Ectodermal cell (in vitro differentiated cells): ENCODE measurements around the gene SERPINB5.

Source experiments
- H3K27ac ChIP-seq: 2 replicates; pipeline ENCODE4 v1.7.0; 2013; ENCODE audit warnings: mild to moderate bottlenecking, low read depth, low read length; ENCODE audit not compliant: insufficient read depth, poor library complexity, severe bottlenecking
- H3K27me3 ChIP-seq: 2 replicates; pipeline ENCODE4 v1.7.0; 2013; ENCODE audit warnings: mild to moderate bottlenecking, low read length; ENCODE audit not compliant: insufficient read depth, control insufficient read depth, poor library complexity, severe bottlenecking
- H3K36me3 ChIP-seq: one replicate; pipeline ENCODE4 v1.7.0; 2013; ENCODE audit warnings: low read length; ENCODE audit not compliant: control insufficient read depth, insufficient read depth
- H3K4me1 ChIP-seq: one replicate; pipeline ENCODE4 v1.7.0; 2013; ENCODE audit warnings: low read length; ENCODE audit not compliant: control insufficient read depth, insufficient read depth
- H3K4me3 ChIP-seq: 2 replicates; pipeline ENCODE4 v1.7.0; 2013; ENCODE audit warnings: low read depth, low read length, control low read depth; ENCODE audit not compliant: insufficient read depth
- H3K9me3 ChIP-seq: 2 replicates; pipeline ENCODE4 v1.7.0; 2013; ENCODE audit warnings: mild to moderate bottlenecking, low read length, moderate library complexity; ENCODE audit not compliant: control insufficient read depth
- WGBS, 2 experiments: methylation state at CpG; one replicate each; pipeline ENCODE4 v1.1.7; 2013; ENCODE audit warnings: missing lambda C conversion rate in 2 of 2; 5-methylcytosine and 5-hydroxymethylcytosine counted together

Gene SERPINB5

GRCh38 chr18:63464434-63464833 lies 12.3 kb upstream of the SERPINB5 start:
- no peak overlapping the region for H3K27ac ChIP-seq
- no peaks in the 10 kb centered on the region for H3K36me3 ChIP-seq
- no peaks in the 10 kb centered on the region for H3K9me3 ChIP-seq
- WGBS, 2 experiments, result 89 to 96% methylated on average over 2 of the region's 2 CpGs
- no peak overlapping the region for H3K4me3 ChIP-seq
- H3K27me3 ChIP-seq, result no peaks in the 10 kb centered on the region
- H3K4me1 ChIP-seq, result no peaks in the 10 kb centered on the region

- no peak overlapping the region for H3K4me3 ChIP-seq
- H3K27me3 ChIP-seq, result no peaks in the 10 kb centered on the region
- H3K27ac ChIP-seq, result no peak overlapping the region
- H3K36me3 ChIP-seq, result no peaks in the 10 kb centered on the region
- no peaks in the 10 kb centered on the region for H3K4me1 ChIP-seq
- WGBS, 2 experiments, result 85 to 100% methylated on average over 2 of the region's 2 CpGs
- no peaks in the 10 kb centered on the region for H3K9me3 ChIP-seq
Measured at GRCh38 chr18:63465059-63465458, 11.7 kb upstream of the SERPINB5 start.

- Histone ChIP-seq H3K36me3 (no peaks in the 10 kb centered on the region), H3K4me3 (no peak overlapping the region), H3K27me3 (no peaks in the 10 kb centered on the region), H3K4me1 (no peaks in the 10 kb centered on the region), H3K27ac (no peak overlapping the region), H3K9me3 (no peaks in the 10 kb centered on the region)
- 90 to 95% methylated on average over 4 of the region's 4 CpGs for WGBS, 2 experiments
Measured at GRCh38 chr18:63467699-63468098, 9.1 kb upstream of the SERPINB5 start.

- Histone ChIP-seq H3K4me1 (no peaks in the 10 kb centered on the region), H3K27me3 (no peaks in the 10 kb centered on the region), H3K36me3 (no peaks in the 10 kb centered on the region), H3K4me3 (no peak overlapping the region), H3K9me3 (no peaks in the 10 kb centered on the region), H3K27ac (no peak overlapping the region)
- WGBS, 2 experiments, result 80 to 99% methylated on average over 1 to 3 of the region's 3 CpGs
Measured at GRCh38 chr18:63468575-63468974, 8.2 kb upstream of the SERPINB5 start.

- Histone ChIP-seq H3K9me3 (no peaks in the 10 kb centered on the region), H3K27ac (no peak overlapping the region), H3K4me3 (no peak overlapping the region), H3K4me1 (no peaks in the 10 kb centered on the region), H3K27me3 (no peaks in the 10 kb centered on the region), H3K36me3 (no peaks in the 10 kb centered on the region)
- WGBS, 2 experiments, result 85 to 86% methylated on average over 11 to 12 of the region's 12 CpGs
Measured at GRCh38 chr18:63470751-63471150, 6.0 kb upstream of the SERPINB5 start.

GRCh38 chr18:63472380-63472779 lies 4.4 kb upstream of the SERPINB5 start:
- 91 to 93% methylated on average over 4 of the region's 5 CpGs for WGBS, 2 experiments
- Histone ChIP-seq H3K36me3 (no peaks in the 10 kb centered on the region), H3K27ac (no peak overlapping the region), H3K4me3 (no peak overlapping the region), H3K4me1 (no peaks in the 10 kb centered on the region), H3K9me3 (no peaks in the 10 kb centered on the region), H3K27me3 (no peaks in the 10 kb centered on the region)

- Histone ChIP-seq H3K36me3 (no peaks in the 10 kb centered on the region), H3K4me3 (no peak overlapping the region), H3K4me1 (no peaks in the 10 kb centered on the region), H3K27ac (no peak overlapping the region), H3K27me3 (no peaks in the 10 kb centered on the region), H3K9me3 (no peaks in the 10 kb centered on the region)
- WGBS, 2 experiments, result 92 to 94% methylated on average over 7 of the region's 7 CpGs
Measured at GRCh38 chr18:63477200-63477599, 442 bp downstream of the SERPINB5 start.

GRCh38 chr18:63477968-63478367 lies 1.2 kb downstream of the SERPINB5 start:
- WGBS, 2 experiments, result 89 to 91% methylated on average over 6 of the region's 6 CpGs
- Histone ChIP-seq H3K27me3 (no peaks in the 10 kb centered on the region), H3K4me1 (no peaks in the 10 kb centered on the region), H3K9me3 (no peaks in the 10 kb centered on the region), H3K36me3 (no peaks in the 10 kb centered on the region), H3K4me3 (no peak overlapping the region), H3K27ac (no peak overlapping the region)

GRCh38 chr18:63479826-63480225 lies 3.1 kb downstream of the SERPINB5 start:
- H3K36me3 ChIP-seq, result no peaks in the 10 kb centered on the region

GRCh38 chr18:63480476-63480875 lies 3.7 kb downstream of the SERPINB5 start:
- Histone ChIP-seq H3K27me3 (no peaks in the 10 kb centered on the region), H3K4me3 (no peak overlapping the region), H3K9me3 (no peaks in the 10 kb centered on the region), H3K27ac (no peak overlapping the region), H3K4me1 (no peaks in the 10 kb centered on the region), H3K36me3 (no peaks in the 10 kb centered on the region)
- 89 to 100% methylated on average over 1 of the region's 1 CpG for WGBS, 2 experiments

More at GRCh38 chr18:63479826-63480225, 3.1 kb downstream of the SERPINB5 start:
- Histone ChIP-seq H3K27me3 (no peaks in the 10 kb centered on the region), H3K4me1 (no peaks in the 10 kb centered on the region), H3K27ac (no peak overlapping the region), H3K4me3 (no peak overlapping the region), H3K9me3 (no peaks in the 10 kb centered on the region)
- 73 to 76% methylated on average over 5 of the region's 5 CpGs for WGBS, 2 experiments

GRCh38 chr18:63480915-63481314 lies 4.2 kb downstream of the SERPINB5 start:
- 74 to 80% methylated on average over 2 of the region's 2 CpGs for WGBS, 2 experiments
- no peak overlapping the region for H3K4me3 ChIP-seq
- H3K27ac ChIP-seq, result no peak overlapping the region
- H3K27me3 ChIP-seq, result no peaks in the 10 kb centered on the region
- H3K36me3 ChIP-seq, result no peaks in the 10 kb centered on the region
- no peaks in the 10 kb centered on the region for H3K9me3 ChIP-seq
- H3K4me1 ChIP-seq, result no peaks in the 10 kb centered on the region
